Cardiac septum (tissue), 1 donor: ENCODE measurements around the gene BTBD16. TPM values are rescaled to one million over a fixed set of nuclear protein-coding genes. Genes with fewer than 3 reads are reported as not detected.

Experiments
- DNase-seq: peaks from one replicate; pipeline ENCODE4 v3.0.0-alpha.2; 2020; ENCODE audit warnings: low spot score
- intact Hi-C: fragments of 100-400 bp; cut with DNase I; formaldehyde crosslinking; loops from one replicate; pipeline ENCODE4 v1.14.0; 2022
- total RNA-seq: library from RNA; stranded (reverse); fragmentation: NEBNext Ultra II Directional; extraction: Animal tissue kit (Norgen Biotek cat#: 25700); gene quantifications from one replicate; pipeline ENCODE4 v1.2.1, GENCODE V29; 2021
- donor health status: DM: no; HTN: no; CAD: no.

The BTBD16 gene
- total RNA-seq, 1 donor from 2014 or later, result not detected

GRCh38 chr10:122291739-122292138, 20.6 kb downstream of the BTBD16 start:
- intact Hi-C loops, result no loop called here
- peak; percentile 56 for DNase-seq

GRCh38 chr10:122292376-122292775, 21.3 kb downstream of the BTBD16 start:
- intact Hi-C loops, result no loop called here
- no peak for DNase-seq

- DNase-seq, result no peak
- intact Hi-C loops, result no loop called here
Measured at GRCh38 chr10:122293156-122293960, 22.3 kb downstream of the BTBD16 start.

DNA sequence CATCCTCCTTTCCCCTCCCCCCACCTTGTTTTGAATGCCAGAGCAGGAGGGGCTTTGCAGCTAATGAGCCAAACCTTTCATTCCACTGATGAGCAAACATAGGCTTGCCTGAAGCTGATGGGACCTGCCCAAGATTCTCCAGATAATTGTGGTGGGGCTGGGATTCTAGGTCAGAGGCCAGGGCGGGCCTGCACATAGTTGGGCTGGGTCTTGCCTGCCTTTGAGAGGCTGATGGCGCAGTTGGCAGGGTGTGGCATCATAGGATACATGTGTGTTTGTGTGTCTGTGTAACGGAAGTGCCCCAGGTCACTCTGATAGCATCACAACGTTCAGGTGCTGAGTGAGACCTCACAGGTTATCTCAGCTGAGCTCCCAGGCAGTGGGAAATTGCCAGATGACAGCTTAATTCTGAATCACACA, 22.9 kb downstream of the BTBD16 start:
- intact Hi-C loops, result no loop called here
- DNase-seq, result no peak

DNA sequence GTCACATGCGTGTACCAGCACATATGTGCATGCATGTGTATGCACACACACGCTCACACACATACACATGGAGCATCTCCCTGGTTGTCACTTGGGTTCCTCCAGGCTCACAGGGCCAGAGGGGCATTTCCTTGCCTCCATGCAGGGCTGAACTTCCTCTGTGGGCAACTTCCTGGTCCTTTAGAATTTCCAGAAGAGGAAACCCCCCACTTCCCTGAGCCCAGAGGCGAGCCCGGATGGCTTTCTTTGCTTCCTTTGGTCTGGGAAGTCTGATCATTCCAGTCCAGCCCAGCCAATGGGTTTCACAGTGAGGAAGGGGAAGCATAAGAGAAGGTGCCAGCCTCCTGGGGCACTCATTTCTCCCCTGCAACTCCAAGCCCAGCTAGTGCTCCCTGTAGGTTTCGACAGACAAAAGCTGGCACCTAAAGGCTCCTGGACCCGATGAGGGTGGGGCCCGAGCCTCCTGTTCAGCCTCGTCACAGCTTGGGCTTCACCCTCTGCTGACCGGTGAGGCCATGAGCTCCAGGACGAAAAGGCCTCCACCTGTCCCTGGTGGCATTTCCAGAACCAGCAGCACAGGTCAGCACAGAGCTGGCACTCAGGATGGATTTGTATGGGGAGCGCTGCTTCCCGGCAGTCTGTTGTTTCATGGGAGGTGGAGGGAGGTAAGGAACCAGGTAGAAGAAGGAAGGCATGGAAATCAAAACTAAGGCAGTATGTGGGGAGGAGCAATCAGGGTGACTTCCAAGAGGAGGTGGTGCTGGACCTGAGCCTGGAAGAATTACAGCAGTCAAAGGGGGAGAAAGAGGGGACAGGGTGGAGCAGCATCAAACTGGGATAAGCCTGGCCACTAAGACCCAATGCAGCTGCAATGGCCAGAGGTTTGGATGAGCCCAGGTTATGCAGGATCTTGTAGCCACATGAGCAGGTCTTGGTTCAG, 23.7 kb downstream of the BTBD16 start:
- no peak for DNase-seq
- intact Hi-C loops, result loop anchor here (5.0 kb wide), 1 partner anchor 408 kb away; no protein-coding TSS in a partner anchor

- no peak for DNase-seq
- intact Hi-C loops, result loop anchor here (5.0 kb wide), 1 partner anchor 407 kb away; no protein-coding TSS in a partner anchor
Measured at GRCh38 chr10:122295451-122295809, 24.3 kb downstream of the BTBD16 start.

- intact Hi-C loops, result loop anchor here (5.0 kb wide), 1 partner anchor 406 kb away; no protein-coding TSS in a partner anchor
- DNase-seq, result no peak
Measured at GRCh38 chr10:122296363-122297120, 25.4 kb downstream of the BTBD16 start.

DNA sequence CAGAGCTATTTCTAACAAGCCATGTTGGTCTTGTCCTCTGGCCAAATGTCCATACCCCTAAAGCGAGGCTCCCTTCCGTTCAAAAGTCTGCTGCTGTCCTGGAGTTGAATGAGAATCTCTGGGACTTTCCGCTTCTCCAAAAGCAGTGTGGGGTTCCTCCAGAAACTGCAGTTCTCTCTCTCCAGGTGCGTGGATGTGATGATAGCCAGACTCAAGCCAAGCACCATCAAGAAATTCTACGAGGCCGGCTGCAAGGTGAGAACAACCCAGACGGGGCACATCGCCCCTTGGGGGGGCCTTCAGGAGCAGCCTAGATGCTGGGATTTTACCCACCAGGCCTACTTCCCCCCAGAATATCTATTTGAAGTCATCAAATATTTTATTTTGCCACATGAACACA, 26.5 kb downstream of the BTBD16 start:
- intact Hi-C loops, result loop anchor here (5.0 kb wide), 1 partner anchor 405 kb away; no protein-coding TSS in a partner anchor
- DNase-seq, result no peak

GRCh38 chr10:122298206-122298597, 27.1 kb downstream of the BTBD16 start:
- no peak for DNase-seq
- intact Hi-C loops, result loop anchor here (1.0 to 5.0 kb wide), 4 partner anchors 45 to 404 kb away; no protein-coding TSS in a partner anchor

GRCh38 chr10:122298598-122299301, 27.7 kb downstream of the BTBD16 start:
- no peak for DNase-seq
- intact Hi-C loops, result loop anchor here (1.0 to 5.0 kb wide), 4 partner anchors 44 to 404 kb away; no protein-coding TSS in a partner anchor

- intact Hi-C loops, result loop anchor here (2.0 to 5.0 kb wide), 2 partner anchors 43 to 403 kb away; no protein-coding TSS in a partner anchor
- DNase-seq, result no peak
Measured at GRCh38 chr10:122299423-122300075, 28.5 kb downstream of the BTBD16 start.

- DNase-seq, result no peak
- intact Hi-C loops, result no loop called here
Measured at GRCh38 chr10:122301055-122301810, 30.1 kb downstream of the BTBD16 start.

GRCh38 chr10:122301811-122302115, 30.7 kb downstream of the BTBD16 start:
- intact Hi-C loops, result no loop called here
- no peak for DNase-seq

GRCh38 chr10:122302315-122302714, 31.2 kb downstream of the BTBD16 start:
- intact Hi-C loops, result no loop called here
- no peak for DNase-seq

DNA sequence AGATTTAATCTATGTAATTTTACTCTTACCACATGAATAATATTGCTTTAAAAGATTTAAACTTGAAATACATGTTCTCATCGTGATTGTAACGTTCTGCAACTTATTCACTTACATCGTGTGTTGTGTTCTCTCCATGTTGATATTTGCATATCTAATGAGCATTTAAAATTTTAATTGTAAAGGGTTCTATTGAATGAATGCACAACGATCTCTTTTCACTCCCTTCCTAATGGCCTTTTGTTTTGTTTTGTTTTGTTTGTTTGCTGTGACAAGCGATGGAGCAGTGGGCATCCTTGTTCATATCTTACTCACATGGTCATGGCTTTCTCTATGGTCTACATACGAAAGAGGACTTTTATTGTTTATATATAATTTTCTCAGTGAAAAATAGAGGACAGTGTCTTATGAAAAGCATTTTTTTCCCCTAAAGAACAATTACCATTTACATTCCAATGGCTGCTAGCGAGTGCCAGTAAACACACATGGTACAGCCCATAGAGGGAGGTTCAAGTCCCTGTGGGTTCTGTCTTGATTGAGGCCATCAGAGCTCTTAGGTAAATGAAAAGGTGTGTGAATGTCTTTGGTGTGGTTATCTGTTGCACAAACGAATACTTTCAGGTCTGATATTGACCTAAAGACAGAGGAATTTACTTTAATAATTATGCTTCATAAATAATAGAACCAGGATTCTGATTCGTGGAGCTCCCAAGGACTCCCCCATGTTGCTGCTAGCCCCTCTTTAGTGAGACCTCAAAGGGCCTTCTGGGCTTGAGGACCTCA, 32.4 kb downstream of the BTBD16 start:
- no peak for DNase-seq
- intact Hi-C loops, result no loop called here

- no peak for DNase-seq
- intact Hi-C loops, result no loop called here
Measured at GRCh38 chr10:122304054-122304579, 33.0 kb downstream of the BTBD16 start.

DNA sequence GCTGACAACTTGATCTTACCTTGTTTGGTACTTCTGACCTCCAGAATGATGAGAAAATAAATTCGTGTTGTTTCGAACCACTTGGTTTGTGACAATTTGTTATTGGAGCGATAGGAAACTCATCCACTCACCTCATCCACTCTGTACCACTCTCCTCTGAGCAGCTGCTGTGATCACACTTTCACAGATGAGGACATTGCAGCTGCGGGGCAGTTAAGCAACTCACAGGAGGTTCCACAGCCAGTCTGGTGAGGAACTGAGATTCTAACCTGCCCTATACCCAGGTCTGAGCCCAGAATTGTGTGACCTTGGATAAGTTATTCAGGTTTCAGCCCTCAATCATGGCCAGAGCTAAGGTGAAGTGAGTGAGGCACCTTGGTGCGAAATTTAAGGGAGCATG, 35.2 kb downstream of the BTBD16 start:
- intact Hi-C loops, result no loop called here
- DNase-seq, result no peak
